GM12878 (cell line): Measurements from ENCODE around the gene DNAJC3.

Experiments
- CTCF ChIP-seq, 3 experiments: IDR thresholded peaks in 2 of 3; conservative IDR thresholded peaks in 1 of 3; 2 replicates each; pipeline ENCODE4 v1.5.1; 2011; ENCODE audit warnings: low read depth in 3 of 3, low read length in 3 of 3, mild to moderate bottlenecking in 3 of 3, control low read depth in 2 of 3, moderate library complexity in 2 of 3, inconsistent platforms in 1 of 3, mixed read lengths in 1 of 3; ENCODE audit not compliant: control insufficient read depth in 2 of 3, insufficient read depth in 1 of 3; ENCODE audit errors: extremely low read depth in 1 of 3
- MEF2A ChIP-seq: IDR thresholded peaks from 2 replicates; pipeline ENCODE4 v1.6.1; 2011; ENCODE audit warnings: low read depth, mild to moderate bottlenecking, low read length, moderate library complexity; ENCODE audit not compliant: insufficient read depth
- RAD51 ChIP-seq: fragments of 450-650 bp; IDR thresholded peaks from 2 replicates; pipeline ENCODE4 v1.6.1; 2016; ENCODE audit warnings: moderate library complexity, mild to moderate bottlenecking, inconsistent platforms

GRCh38 chr13:95630593-95630992, 46.3 kb upstream of the DNAJC3 start:
- no peak for TF ChIP-seq MEF2A
- TF ChIP-seq RAD51, result no peak
- no peak for TF ChIP-seq CTCF (IDR thresholded peaks at IDR 0.05 in 2 of 3, conservative IDR thresholded peaks at IDR 0.05 in 1 of 3; ENCODE audit: control insufficient read depth in 2 of 3, extremely low read depth in 1 of 3, insufficient read depth in 1 of 3, low read depth in 3 of 3, low read length in 3 of 3)
